GM18867 (cell line): ENCODE measurements around the gene EFNA1.

Experiments
- ATAC-seq: cut with Tn5 transposase; IDR thresholded peaks from one replicate; pipeline ENCODE4 v1.9.1; 2021; ENCODE audit warnings: mild to moderate bottlenecking, moderate library complexity; ENCODE audit not compliant: unreplicated experiment

Gene EFNA1, protein sequence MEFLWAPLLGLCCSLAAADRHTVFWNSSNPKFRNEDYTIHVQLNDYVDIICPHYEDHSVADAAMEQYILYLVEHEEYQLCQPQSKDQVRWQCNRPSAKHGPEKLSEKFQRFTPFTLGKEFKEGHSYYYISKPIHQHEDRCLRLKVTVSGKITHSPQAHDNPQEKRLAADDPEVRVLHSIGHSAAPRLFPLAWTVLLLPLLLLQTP

DNA sequence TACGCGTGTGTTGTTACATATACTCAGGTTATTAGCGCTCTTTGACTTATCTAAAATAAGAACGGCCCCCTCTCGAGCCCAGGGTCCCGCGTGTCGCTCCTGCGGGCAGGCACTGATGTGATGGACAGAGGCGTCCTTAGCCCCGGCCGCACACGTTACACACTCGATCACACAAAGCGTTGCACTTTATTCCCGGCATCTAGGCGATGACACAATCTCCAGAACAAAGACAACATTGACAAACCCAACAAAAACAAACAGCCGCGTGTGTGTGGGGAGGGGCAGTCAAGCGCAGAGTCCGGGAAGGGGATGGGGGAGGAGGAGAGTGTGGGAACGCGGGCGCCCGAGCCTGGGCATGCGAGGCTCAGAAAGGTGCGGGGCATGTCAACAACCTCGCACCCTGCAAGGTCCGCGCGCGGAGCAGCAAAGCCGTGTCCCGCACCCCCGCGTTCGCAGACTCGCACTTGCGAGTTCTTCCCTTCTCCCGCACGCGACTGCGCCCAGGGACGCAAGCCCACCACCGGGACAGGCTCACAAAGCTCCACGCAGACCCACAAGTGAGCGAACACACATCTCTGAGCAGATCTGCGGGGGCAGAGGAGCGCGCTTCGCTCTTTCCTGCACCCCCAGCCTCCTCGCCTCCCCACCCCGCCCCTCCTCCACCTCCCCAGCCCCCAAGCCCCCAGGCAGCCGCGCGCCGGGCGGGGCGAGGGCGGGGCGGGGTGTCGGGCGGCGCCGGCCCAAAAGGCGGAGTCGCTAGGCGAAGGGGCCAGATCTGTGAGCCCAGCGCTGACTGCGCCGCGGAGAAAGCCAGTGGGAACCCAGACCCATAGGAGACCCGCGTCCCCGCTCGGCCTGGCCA, at the start of gene EFNA1:
Gene EFNA1, plus strand, starts transcription at position 772 of the 862 bp plus-strand sequence. CDS start 102 bp downstream, outside the sequence.
- no peak for ATAC-seq

DNA sequence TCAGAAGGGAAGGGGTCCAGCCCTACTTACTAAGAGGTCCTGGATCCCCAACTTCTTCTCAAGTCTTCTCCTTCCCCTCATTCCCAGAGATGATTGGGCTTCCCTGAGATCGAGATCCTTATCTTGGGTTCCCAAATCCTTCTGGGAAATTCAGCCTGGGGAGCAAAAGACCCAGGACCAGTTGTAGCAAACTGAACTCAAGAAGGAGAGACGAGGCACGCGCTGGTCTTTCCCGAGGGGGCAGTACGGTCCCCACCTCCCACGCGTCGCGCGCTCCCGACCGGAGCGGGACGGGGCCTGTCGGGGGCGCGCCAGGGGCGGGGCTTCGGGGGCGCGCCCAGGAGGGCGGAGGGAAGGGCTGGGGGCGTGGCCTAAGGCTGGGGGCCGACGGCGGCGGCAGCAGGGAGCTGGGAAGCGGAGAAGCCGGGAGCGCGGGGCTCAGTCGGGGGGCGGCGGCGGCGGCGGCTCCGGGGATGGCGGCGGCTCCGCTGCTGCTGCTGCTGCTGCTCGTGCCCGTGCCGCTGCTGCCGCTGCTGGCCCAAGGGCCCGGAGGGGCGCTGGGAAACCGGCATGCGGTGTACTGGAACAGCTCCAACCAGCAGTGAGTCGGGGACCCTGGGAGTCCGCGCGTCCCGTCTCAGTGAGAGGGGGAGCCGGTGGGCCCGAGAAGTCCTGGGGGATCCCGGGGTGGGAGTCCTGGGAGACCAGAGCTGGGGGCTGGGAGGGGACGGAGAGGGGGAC, 49.0 kb upstream of the EFNA1 start, which contains the start of gene EFNA3:
Gene EFNA3, plus strand, starts transcription at position 369 of the 741 bp plus-strand sequence. Its CDS starts 105 bp downstream, at position 474.
- ATAC-seq, result no peak

DNA sequence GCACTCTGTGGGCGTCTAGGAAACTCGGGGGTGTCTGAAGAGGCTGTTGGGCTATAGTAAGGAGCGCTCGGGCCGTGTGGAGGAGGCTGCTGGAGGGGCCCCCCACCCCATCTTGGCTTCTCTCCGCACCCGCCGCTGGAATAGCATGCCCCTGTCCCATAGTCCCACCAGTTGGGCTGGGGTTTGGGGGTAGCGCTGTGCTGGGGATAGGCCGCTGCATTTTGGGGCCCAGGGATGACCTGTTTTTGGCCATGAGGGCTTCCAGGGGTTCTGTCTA, 48.5 kb upstream of the EFNA1 start:
- ATAC-seq, result no peak

DNA sequence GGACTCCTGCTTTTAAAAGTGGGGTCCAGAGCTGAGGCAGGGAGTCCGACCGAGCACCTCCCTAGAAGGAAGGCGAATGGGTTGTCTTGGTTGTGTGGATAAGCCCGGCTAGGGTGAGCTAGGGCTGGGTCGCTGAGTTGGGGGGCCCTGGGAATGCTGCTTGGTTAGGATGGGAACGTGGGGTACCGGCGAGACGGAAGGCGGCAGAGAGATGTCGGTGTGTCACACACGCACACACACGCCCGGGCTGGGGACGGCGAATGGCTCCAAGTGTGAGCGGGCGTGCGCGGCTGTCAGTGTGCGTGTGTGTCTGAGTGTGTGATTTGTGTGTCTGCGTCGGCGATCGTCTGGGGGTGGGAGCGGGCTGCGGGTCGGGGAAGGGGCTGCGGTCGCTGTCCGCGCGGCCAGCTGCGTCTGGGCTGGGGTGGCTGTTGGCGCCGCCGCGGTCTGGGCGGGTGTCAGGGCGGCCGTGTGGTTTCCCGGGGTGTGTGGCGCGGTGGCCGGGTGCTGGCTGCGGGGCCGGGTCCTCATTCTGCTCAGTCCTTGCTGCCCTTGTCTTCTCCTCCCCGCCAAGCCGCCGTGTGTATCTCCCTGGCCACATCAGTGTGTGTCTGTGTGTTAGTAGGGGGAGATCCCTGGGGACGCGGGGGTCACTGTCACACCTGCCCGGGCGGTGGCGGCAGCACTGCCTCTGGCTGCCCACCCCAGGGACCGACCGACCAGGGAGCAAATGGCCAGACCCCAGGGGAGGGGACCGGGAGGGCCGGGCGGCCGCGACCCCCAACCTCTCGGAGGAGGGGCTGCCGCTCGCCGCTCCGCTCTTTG, 48.0 kb upstream of the EFNA1 start:
- no peak for ATAC-seq

DNA sequence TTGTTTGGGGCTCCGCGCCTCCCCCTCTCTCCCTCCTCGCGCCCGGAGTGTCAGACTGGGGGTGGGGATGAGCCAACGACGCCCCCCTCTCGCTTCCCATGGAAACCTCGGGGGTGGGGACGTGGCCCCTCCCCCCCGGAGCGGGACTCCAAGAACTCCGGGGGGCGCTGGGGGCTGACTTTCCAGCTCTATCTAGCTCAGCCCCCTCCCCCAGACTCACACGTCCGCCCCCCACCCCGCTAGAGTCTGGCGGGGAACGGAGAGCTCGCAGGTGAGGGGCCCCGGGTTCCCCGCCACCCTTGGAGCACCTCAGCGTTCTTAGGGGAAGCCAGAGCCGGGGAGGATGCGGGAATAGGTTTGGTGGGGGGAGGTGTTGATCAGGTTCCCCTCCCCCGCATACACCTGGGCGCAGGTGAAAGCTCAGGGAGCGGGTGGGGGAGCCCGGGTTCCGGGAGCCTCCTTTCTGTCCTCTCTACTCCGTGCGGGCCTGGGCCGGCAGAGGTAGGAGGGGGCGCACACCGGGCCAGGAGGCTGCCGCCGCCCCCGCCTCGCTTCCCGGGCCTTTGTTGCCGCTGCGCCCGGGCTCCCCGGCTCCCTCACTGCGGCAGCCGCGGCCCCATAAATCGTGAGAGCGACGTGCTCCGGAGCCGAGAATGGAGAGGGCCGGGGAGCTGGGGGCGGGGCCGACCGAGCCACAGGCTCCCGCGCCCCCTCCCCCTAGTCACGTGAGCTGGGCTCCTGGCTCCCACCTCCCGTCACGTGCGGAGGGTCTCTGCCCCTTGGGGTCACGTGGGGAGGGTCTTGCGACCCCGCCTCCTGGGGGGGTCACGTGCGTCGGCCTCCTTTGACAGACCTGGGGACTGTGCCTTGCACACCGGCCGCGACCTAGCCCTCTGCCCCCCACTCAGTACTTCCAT, 47.1 kb upstream of the EFNA1 start:
- no peak for ATAC-seq

DNA sequence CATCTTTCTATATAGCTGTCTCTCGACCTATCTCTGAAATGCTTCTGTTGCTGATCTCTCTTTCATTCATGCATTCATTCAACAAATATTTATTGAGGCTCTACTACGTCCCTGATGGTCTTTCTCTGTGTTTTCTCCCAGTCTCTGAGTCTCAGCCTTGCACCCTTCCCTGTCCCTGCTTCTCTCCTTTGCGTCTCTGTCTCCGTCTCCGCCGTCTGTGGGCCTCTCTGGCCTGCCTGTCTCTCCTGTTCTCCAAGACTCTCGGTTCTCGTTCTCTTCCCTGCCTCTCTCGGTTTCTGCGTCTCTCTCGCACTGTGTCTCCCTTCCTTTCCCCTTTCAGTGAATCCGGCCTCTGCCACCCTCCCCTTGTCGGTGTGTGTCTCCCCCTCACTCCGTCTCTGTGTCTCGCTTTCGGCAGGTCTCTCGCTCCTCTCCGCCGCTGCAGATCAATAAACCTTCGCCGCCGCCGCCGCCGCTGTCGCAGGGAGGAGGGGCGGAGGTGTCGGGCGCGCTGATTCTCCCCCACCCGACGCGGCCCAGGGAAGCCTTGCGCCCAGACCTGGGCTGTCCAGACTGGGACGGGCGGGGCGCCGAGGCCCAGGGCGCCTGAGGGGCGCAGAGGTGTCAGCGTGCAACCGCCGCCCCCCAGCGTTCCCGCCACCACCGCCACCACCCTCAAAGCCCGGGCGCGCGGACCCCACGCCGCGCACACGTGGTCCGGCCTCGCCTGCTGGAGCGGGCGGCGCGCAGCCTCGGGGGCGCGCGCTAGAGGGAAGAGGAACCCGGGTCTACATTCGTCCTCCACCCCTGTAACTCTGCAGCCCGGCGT, 46.0 kb upstream of the EFNA1 start:
- ATAC-seq, result no peak

DNA sequence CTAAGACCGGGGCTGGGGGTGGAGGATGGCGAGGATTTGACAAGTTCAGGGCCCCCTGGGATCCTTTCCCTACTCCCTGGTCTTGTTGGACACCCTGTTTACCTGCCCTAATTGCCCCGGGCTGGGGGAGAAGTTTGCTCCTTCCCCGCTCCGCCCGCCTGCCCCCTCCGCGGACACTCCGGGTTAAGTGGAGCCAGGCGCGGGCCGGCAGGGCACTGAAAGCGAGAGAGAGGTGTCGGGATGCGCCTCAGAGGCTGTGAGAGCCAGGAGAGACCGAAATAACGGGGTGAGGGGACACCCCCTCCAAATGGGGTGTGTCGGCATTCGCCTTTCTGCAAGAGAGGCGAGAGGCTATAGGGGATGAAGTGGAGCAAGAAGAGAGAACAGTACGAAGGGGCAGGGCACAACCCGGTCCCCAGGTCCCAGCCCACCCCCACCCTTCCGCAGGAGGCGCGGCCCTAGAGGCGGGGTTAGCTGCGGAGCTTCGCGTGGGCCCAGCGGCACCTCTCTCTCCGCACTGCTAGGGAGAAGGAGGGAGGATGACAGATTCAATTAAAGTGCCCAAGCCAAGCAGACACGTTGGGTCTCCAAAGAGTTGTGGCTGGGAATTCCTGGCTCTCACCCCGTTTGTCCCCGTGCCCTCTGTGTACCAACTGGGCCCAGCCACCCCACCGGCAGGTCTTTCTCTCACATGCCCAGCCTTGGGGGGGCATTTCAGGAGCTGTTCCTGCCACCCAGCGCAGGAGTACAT, 45.2 kb upstream of the EFNA1 start:
- ATAC-seq, result no peak

DNA sequence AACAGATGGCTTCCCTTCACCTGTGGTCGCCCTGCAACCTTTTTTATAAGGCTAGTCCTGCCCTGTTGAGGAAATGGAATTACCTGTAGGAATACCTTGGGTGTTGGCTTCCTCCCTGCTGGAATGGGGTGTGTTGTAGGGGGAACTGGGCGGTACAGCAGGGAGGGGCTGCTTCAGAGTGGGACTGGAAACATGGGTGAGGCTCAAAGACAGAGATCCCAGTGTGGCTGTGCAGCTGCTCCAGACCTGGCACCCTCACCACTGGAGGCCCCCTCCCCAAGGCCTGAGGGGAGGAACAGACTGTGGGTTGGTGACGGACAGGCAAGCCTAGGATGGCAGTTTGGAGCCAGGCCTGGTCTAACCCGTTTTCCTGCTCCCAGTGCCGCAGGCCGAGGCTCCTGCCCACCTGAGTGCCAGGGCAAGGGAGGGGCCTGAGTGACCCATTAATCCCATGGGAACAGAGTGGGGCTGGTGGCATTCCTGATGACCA, 44.6 kb upstream of the EFNA1 start:
- ATAC-seq, result no peak

DNA sequence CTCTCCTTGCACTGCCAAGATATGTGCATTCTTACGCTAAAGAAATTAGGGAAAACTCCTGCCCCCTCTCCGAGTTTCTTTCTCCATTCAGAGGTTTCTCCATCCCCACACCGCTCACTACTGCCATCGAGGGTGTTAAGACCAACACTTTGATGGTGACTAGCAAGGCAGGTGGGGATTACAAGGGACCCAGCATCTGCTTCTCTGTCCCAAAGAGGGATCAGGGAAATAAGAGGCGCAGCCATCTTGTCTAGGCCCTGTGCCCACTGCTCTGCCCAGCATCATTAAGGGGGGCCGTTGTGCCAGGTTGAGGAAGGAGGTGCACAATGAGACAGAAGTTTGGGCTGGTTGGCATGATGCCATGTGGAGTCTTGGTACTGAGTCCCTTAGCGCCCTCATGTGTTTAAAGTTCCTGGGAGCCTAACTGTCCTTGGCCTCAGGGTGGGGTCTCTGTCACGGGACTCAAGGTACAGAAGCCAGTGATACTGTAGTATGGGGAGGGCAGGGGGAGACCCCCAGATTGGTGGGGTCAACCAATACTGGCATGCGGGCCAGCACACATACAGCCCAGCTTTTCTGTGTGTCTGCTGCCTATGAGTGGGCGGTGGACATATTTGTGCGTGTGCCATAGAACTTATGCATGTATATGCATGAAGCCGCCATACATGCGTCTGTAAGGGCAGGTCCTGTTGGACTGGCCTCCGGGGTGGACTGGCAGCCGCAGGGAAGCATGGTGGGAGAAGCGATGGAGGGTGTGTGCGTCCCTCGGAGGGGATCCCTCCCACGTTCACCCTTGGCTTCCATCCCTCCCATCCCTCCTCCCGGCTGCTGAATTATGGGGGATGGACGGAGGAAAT, 43.6 kb upstream of the EFNA1 start:
- ATAC-seq, result no peak

DNA sequence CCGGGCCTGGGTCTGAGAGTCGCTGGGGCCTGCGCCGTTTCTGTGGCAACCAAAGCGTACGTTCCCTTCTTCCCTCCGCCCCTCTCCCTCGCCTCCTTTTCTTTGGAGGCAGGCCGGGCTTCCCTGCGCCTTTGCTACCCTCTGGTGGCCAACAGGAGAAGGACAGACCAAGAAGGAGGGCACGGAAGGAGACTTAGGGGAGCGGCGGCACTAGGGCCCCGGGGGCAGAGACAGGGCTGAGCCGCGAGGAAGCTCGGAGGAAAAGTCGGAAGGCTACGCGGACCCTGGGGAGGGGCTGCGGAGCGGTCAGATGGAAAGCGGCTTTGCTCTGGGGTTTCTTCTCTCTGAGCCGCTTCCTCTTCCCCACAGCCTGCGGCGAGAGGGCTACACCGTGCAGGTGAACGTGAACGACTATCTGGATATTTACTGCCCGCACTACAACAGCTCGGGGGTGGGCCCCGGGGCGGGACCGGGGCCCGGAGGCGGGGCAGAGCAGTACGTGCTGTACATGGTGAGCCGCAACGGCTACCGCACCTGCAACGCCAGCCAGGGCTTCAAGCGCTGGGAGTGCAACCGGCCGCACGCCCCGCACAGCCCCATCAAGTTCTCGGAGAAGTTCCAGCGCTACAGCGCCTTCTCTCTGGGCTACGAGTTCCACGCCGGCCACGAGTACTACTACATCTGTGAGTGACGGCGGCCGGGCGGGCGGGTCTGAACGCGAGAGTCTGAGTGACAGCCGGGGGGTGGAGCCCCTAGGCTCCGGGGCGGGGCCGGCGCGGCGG, 42.8 kb upstream of the EFNA1 start:
- peak; percentile 69 for ATAC-seq

DNA sequence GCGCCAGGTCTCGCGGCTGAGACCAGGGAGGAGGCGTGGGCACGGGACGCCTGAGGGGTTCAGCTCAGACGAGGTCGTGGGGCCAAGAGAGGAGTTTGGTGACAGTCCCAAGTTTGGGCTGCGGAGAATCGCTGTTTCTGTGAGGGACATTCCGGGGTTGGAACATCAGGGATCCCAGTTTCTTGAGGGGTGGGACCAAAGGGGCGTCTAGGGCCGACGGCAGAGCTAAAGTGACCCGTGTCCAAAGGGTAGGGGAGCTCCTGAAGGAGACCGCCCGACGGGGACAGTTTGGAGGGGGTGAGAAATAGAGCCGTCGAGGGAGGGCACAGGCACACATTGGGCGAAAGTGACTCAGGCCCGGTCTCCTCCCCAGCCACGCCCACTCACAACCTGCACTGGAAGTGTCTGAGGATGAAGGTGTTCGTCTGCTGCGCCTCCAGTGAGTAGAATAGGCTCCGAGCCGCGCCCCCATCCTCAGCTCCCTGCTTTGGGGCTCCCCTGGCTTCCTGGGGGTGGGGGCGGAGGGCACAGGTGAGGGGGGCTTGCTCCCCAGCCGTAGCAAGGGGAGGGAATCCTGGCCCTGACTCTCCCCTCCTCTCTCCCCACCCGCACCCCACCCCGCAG, 42.1 kb upstream of the EFNA1 start:
- ATAC-seq, result no peak

DNA sequence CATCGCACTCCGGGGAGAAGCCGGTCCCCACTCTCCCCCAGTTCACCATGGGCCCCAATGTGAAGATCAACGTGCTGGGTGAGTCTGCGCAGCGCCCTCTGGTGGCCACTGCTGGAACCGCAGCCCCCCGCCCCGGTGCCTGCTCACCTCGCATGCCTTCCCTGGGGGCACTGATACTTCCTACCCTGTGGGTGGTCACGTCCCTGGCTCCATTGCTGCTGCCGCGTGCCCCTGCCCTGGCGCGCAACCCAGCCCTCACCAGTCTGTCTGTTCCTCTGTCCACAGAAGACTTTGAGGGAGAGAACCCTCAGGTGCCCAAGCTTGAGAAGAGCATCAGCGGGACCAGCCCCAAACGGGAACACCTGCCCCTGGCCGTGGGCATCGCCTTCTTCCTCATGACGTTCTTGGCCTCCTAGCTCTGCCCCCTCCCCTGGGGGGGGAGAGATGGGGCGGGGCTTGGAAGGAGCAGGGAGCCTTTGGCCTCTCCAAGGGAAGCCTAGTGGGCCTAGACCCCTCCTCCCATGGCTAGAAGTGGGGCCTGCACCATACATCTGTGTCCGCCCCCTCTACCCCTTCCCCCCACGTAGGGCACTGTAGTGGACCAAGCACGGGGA, 41.4 kb upstream of the EFNA1 start:
- no peak for ATAC-seq

DNA sequence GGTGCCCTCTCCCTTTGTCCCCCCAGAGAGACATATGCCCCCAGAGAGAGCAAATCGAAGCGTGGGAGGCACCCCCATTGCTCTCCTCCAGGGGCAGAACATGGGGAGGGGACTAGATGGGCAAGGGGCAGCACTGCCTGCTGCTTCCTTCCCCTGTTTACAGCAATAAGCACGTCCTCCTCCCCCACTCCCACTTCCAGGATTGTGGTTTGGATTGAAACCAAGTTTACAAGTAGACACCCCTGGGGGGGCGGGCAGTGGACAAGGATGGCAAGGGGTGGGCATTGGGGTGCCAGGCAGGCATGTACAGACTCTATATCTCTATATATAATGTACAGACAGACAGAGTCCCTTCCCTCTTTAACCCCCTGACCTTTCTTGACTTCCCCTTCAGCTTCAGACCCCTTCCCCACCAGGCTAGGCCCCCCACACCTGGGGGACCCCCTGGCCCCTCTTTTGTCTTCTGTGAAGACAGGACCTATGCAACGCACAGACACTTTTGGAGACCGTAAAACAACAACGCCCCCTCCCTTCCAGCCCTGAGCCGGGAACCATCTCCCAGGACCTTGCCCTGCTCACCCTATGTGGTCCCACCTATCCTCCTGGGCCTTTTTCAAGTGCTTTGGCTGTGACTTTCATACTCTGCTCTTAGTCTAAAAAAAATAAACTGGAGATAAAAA, 40.7 kb upstream of the EFNA1 start:
- no peak for ATAC-seq

DNA sequence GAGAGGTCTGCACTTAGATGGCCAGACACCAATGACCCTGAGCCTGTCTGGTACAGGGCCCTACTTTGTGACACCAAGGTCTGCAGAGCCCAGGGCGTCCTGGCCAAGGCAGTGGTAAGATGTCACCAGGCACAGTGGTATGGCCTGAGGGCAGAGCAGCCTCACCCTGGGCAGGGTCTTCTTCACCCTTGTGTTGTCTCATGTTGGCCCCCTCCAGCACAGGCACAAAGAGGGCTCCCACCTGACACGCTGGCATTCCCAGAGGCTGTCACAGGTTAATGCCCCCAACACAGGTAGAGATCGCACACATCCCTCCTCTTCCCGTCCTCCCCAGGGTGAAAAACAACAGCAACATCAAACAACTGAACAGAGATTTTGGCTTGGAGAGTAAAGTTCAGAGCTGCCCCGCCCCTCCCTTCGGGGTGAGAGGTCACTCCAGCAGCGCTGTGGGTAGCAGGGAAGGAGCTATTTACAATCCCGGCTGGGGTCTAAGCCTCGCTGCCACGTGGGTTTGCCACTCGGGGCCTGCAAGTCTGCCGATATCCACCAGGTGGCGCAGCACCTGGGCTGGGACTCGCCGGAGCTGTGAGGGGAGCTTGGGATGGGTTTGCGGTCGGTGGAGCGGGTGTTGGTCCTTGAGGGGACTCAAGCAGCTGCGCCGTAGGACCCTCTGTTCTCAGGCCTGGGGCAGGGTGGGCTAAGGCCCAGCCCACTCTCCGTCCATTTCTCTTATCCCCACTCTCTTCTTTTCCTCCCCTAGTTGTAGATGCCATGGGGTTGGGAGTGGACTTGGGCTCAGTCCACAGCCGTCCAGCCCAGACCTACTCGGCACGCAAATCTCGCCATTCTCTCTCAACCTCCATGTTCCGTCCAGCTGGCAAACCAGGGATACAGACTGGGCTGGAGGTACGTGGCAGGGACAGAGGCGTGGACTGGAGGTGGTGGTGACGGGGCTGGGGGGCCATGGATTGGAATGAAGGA, 36.3 kb upstream of the EFNA1 start:
- no peak for ATAC-seq
